ENCODE results near the gene ITPR1.
A peak's percentile ranks its signal among the peaks of the same experiment; 100 is the strongest.

Gene ITPR1

DNA sequence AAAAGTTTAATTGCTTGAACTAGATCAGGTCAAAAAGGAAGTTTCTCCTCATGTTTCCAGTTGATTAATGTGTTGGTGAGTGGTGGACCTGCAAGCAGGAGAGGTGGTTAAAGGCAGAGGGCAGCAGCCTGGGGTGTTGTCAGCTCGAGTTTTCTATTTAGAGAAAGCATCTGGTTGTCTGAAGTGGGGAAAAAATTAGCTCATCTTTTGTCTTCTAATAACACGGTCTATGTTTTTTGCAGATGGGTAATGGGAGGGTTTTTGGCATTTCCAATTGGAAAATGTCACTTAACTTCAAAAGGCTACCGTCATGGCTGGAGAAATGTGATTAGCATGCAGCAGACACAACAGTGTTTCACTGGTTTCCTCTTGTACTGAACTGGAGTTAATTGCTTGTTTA, 122.6 kb downstream of the ITPR1 start:
- H3K4me3 ChIP-seq (replicated peaks; ENCODE audit: insufficient read depth, low read length), result no peak overlapping the region
- H3K27me3 ChIP-seq (ENCODE audit: insufficient read depth, poor library complexity, severe bottlenecking), result no peaks in the 10 kb centered on the region
- TF ChIP-seq CTCF (IDR thresholded peaks at IDR 0.05; ENCODE audit: insufficient read depth, low read length) (no peak), SPI1 (IDR thresholded peaks at IDR 0.05; ENCODE audit: borderline replicate concordance, low read depth) (no peak), POLR2AphosphoS5 (IDR thresholded peaks at IDR 0.05; ENCODE audit: low read depth) (no peak), GABPA (IDR thresholded peaks at IDR 0.05; ENCODE audit: low read depth) (no peak)
- TF ChIP-seq, protein P1, sequence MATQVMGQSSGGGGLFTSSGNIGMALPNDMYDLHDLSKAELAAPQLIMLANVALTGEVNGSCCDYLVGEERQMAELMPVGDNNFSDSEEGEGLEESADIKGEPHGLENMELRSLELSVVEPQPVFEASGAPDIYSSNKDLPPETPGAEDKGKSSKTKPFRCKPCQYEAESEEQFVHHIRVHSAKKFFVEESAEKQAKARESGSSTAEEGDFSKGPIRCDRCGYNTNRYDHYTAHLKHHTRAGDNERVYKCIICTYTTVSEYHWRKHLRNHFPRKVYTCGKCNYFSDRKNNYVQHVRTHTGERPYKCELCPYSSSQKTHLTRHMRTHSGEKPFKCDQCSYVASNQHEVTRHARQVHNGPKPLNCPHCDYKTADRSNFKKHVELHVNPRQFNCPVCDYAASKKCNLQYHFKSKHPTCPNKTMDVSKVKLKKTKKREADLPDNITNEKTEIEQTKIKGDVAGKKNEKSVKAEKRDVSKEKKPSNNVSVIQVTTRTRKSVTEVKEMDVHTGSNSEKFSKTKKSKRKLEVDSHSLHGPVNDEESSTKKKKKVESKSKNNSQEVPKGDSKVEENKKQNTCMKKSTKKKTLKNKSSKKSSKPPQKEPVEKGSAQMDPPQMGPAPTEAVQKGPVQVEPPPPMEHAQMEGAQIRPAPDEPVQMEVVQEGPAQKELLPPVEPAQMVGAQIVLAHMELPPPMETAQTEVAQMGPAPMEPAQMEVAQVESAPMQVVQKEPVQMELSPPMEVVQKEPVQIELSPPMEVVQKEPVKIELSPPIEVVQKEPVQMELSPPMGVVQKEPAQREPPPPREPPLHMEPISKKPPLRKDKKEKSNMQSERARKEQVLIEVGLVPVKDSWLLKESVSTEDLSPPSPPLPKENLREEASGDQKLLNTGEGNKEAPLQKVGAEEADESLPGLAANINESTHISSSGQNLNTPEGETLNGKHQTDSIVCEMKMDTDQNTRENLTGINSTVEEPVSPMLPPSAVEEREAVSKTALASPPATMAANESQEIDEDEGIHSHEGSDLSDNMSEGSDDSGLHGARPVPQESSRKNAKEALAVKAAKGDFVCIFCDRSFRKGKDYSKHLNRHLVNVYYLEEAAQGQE (IDR thresholded peaks at IDR 0.05; ENCODE audit: insufficient replicate concordance, low read depth), result no peak
- no peak overlapping the region for H3K27ac ChIP-seq (replicated peaks)
- DNase-seq (ENCODE audit: low read depth in 1 of 2, low spot score in 1 of 2), result no peak

DNA sequence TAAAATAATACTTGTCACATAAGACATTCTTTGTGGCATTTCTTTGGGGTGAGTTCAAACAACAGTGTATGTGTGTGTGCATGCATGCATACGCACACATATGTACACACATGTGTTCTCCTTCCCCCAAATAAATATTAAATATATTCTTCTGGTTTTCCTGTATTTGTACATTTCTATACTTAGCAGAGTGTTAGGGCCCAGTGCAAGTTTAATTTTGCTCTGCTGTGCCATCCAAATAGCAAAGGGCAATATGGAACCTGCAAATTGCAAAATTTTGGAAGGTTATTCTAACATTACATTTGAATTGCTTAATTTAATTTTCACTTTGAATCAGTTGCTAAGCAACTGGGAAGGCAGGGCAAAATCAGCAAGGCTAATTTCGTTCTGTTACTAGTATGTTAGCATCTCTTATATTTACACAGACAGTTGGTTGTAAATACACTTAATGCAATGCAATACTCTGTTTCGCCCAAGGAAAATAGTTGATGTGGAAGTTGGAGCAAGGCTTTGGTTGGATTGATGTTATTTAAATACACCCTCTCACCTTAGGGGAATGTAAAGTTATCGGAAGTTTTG, 130.4 kb downstream of the ITPR1 start:
- no peak for TF ChIP-seq POLR2AphosphoS5 (IDR thresholded peaks at IDR 0.05; ENCODE audit: low read depth)
- TF ChIP-seq SPI1 (IDR thresholded peaks at IDR 0.05; ENCODE audit: borderline replicate concordance, low read depth), result no peak
- TF ChIP-seq, protein P1 (IDR thresholded peaks at IDR 0.05; ENCODE audit: insufficient replicate concordance, low read depth), result no peak
- TF ChIP-seq CTCF (IDR thresholded peaks at IDR 0.05; ENCODE audit: insufficient read depth, low read length), result no peak
- TF ChIP-seq GABPA (IDR thresholded peaks at IDR 0.05; ENCODE audit: low read depth), result no peak
- no peaks in the 10 kb centered on the region for H3K27me3 ChIP-seq (ENCODE audit: insufficient read depth, poor library complexity, severe bottlenecking)
- H3K27ac ChIP-seq (replicated peaks), result no peak overlapping the region
- DNase-seq (ENCODE audit: low read depth in 1 of 2, low spot score in 1 of 2), result peak in 1 of 2 experiments; percentile 20
- H3K4me3 ChIP-seq (replicated peaks; ENCODE audit: insufficient read depth, low read length), result no peak overlapping the region

DNA sequence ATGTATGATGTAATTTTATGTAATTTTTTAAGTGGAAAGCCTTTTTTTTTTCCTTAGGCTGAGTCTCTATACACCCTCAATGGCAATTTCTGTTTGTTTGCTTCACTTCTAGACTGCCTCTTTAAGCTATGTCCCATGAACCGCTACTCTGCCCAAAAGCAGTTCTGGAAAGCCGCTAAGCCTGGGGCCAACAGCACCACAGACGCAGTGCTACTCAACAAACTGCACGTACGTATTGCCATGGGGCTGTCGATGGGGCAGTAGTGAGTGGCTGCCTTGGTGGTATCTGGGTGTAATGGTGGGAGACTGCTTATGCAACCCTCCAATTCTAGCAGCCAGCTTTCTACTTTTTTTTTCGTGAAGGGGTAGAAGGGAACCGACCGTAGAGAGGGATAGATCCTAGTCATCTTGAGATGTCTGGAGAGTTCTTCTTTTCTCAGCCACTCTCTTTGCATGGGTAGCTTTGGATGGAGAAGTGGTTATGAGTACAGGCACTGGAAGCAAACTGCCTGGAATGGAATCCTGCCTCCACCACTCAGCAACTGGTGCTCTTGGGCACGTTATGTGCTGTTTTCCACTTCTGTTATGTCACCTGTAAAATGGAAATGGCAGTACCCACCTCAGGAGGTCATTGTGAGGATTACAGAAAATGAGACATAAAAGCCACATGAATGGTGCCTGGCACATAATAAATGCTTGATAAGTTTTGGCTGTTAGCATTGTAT, 134.7 kb downstream of the ITPR1 start:
- H3K27ac ChIP-seq (replicated peaks), result no peak overlapping the region
- no peak for DNase-seq (ENCODE audit: low read depth in 1 of 2, low spot score in 1 of 2)
- no peak overlapping the region for H3K4me3 ChIP-seq (replicated peaks; ENCODE audit: insufficient read depth, low read length)
- TF ChIP-seq, protein P1 (IDR thresholded peaks at IDR 0.05; ENCODE audit: insufficient replicate concordance, low read depth), result no peak
- TF ChIP-seq SPI1 (IDR thresholded peaks at IDR 0.05; ENCODE audit: borderline replicate concordance, low read depth) (no peak), CTCF (IDR thresholded peaks at IDR 0.05; ENCODE audit: insufficient read depth, low read length) (no peak), POLR2AphosphoS5 (IDR thresholded peaks at IDR 0.05; ENCODE audit: low read depth) (no peak), GABPA (IDR thresholded peaks at IDR 0.05; ENCODE audit: low read depth) (no peak)
- no peaks in the 10 kb centered on the region for H3K27me3 ChIP-seq (ENCODE audit: insufficient read depth, poor library complexity, severe bottlenecking)

Data from HL-60 (cell line).